Testis (tissue), 2 donors: Measurements from ENCODE around the gene DDX51.

Experiments
- CTCF ChIP-seq, 3 experiments: fragments of 450-650 bp in 2 of 3; fragments of 200-600 bp in 1 of 3; sonication (generic) in 1 of 3; IDR thresholded peaks; one replicate each; pipeline ENCODE4 v1.5.1; 2016 to 2019; ENCODE audit warnings: antibody characterized with exemption in 3 of 3, mild to moderate bottlenecking in 2 of 3, moderate library complexity in 1 of 3
- POLR2A ChIP-seq: fragments of 450-650 bp; IDR thresholded peaks from one replicate; pipeline ENCODE4 v1.6.1; 2017; ENCODE audit warnings: antibody characterized with exemption, mild to moderate bottlenecking, moderate library complexity

GRCh38 chr12:132154341-132154761, 10.2 kb upstream of the DDX51 start:
- TF ChIP-seq CTCF (IDR thresholded peaks at IDR 0.05) (no peak), POLR2A (no peak)
